SK-N-SH (cell line): Measurements from ENCODE around the gene CABP4.

Experiments used
- CTCF ChIP-seq: fragments of 200-600 bp; sonication (generic); IDR thresholded peaks from 2 replicates; pipeline ENCODE4 v1.6.1; 2017; ENCODE audit warnings: antibody characterized with exemption, mild to moderate bottlenecking, moderate library complexity
- GABPA ChIP-seq: IDR thresholded peaks from 2 replicates; pipeline ENCODE4 v1.4.0; 2012; ENCODE audit warnings: low read depth, mild to moderate bottlenecking
- REST ChIP-seq: IDR thresholded peaks from 2 replicates; pipeline ENCODE4 v1.6.1; 2012; ENCODE audit warnings: mild to moderate bottlenecking, low read depth, low read length, moderate library complexity
- YY1 ChIP-seq: IDR thresholded peaks from 2 replicates; pipeline ENCODE4 v1.4.0; 2012; ENCODE audit warnings: low read depth, mild to moderate bottlenecking

- TF ChIP-seq GABPA (no peak), CTCF (no peak), YY1 (no peak), REST (no peak)
Measured at GRCh38 chr11:67501854-67502253, 46.7 kb downstream of the CABP4 start.
